Measurements from ENCODE around the gene PCSK5.
"Not testable (repeated sequence)": the region's sequence is repeated elsewhere in the genome, so short reads cannot be mapped to it uniquely, and the experiment has no call there.

The PCSK5 gene

GRCh38 chr9:76007935-76008334, 117.5 kb downstream of the PCSK5 start:
- DNase-seq: no peak

GRCh38 chr9:76013809-76014208, 123.3 kb downstream of the PCSK5 start:
- peak in 2 of 4 experiments; percentile 14 to 40 for DNase-seq

- no peak for DNase-seq
Measured at GRCh38 chr9:76018235-76018634, 127.8 kb downstream of the PCSK5 start.

- no peak for DNase-seq
Measured at GRCh38 chr9:76018761-76019160, 128.3 kb downstream of the PCSK5 start.

GRCh38 chr9:76020652-76021051, 130.2 kb downstream of the PCSK5 start:
- DNase-seq: no peak

- DNase-seq: no peak
Measured at GRCh38 chr9:76022317-76022716, 131.8 kb downstream of the PCSK5 start.

GRCh38 chr9:76023715-76024195, 133.3 kb downstream of the PCSK5 start:
- DNase-seq: no peak

- no peak for DNase-seq
Measured at GRCh38 chr9:76025286-76025685, 134.8 kb downstream of the PCSK5 start.

- DNase-seq: no peak
Measured at GRCh38 chr9:76026796-76027195, 136.3 kb downstream of the PCSK5 start.

GRCh38 chr9:76027416-76027815, 136.9 kb downstream of the PCSK5 start:
- no peak for DNase-seq

- DNase-seq: no peak
Measured at GRCh38 chr9:76027861-76028260, 137.4 kb downstream of the PCSK5 start.

- no peak for DNase-seq
Measured at GRCh38 chr9:76032038-76032796, 141.7 kb downstream of the PCSK5 start.

- DNase-seq: no peak
Measured at GRCh38 chr9:76032797-76033373, 142.4 kb downstream of the PCSK5 start.

GRCh38 chr9:76034049-76034448, 143.6 kb downstream of the PCSK5 start:
- no peak for DNase-seq

- DNase-seq: no peak
Measured at GRCh38 chr9:76036762-76037161, 146.3 kb downstream of the PCSK5 start.

- DNase-seq: peak in 2 of 4 experiments; percentile 3 to 4
Measured at GRCh38 chr9:76037587-76038225, 147.2 kb downstream of the PCSK5 start.

GRCh38 chr9:76038431-76038830, 148.0 kb downstream of the PCSK5 start:
- no peak for DNase-seq

GRCh38 chr9:76044266-76044819, 153.9 kb downstream of the PCSK5 start:
- no peak for DNase-seq

GRCh38 chr9:76045221-76045620, 154.7 kb downstream of the PCSK5 start:
- no peak for DNase-seq

GRCh38 chr9:76049341-76049740, 158.9 kb downstream of the PCSK5 start:
- no peak for DNase-seq

- DNase-seq: no peak
Measured at GRCh38 chr9:76067696-76068095, 177.2 kb downstream of the PCSK5 start.

GRCh38 chr9:76077537-76077936, 187.1 kb downstream of the PCSK5 start:
- no peak for DNase-seq

GRCh38 chr9:76081281-76081680, 190.8 kb downstream of the PCSK5 start:
- not testable (repeated sequence) for DNase-seq
